ENCODE data around the gene HIGD1A. TPM values are rescaled to one million over a fixed set of nuclear protein-coding genes. Genes with fewer than 3 reads are reported as not detected.
A peak's percentile ranks its signal among the peaks of the same experiment; 100 is the strongest.

HIGD1A gene
- polyA plus RNA-seq, 1 experiment, result 225 TPM

GRCh38 chr3:42805141-42805821 is 991 bp upstream of the HIGD1A start:
- Histone ChIP-seq H3K27ac (ENCODE audit: low read depth, low read length) (no peak overlapping the region), H3K9me3 (ENCODE audit: control insufficient read depth, insufficient read depth, low read length) (peaks cover 3% of the 10 kb centered on the region; the same call in 1 of the 2 replicates), H3K4me3 (ENCODE audit: low read depth, low read length) (peak overlapping the region; percentile 23), H3K27me3 (ENCODE audit: control insufficient read depth, insufficient read depth, low read length) (peaks cover 4% of the 10 kb centered on the region)
- TF ChIP-seq CTCF (IDR thresholded peaks at IDR 0.05; ENCODE audit: low read depth, low read length), result no peak
- POLR2A ChIA-PET, result interaction anchor here (1.8 kb wide), 1 partner anchor 26 kb away, joined by 6 read pairs; no protein-coding TSS in a partner anchor
- CTCF ChIA-PET, result interaction anchor here (1.7 to 3.8 kb wide), 3 partner anchors 25 to 34 kb away, joined by 4 to 15 read pairs (median 10); no protein-coding TSS in a partner anchor
- DNase-seq (ENCODE audit: low read depth, low spot score), result no peak

GRCh38 chr3:42804831-42805132 is 492 bp upstream of the HIGD1A start:
- CTCF ChIA-PET, result interaction anchor here (1.7 to 3.8 kb wide), 2 partner anchors 25 to 27 kb away, joined by 4 to 15 read pairs; no protein-coding TSS in a partner anchor
- H3K27ac ChIP-seq (ENCODE audit: low read depth, low read length), result no peak overlapping the region
- peaks cover 3% of the 10 kb centered on the region; the same call in 1 of the 2 replicates for H3K9me3 ChIP-seq (ENCODE audit: control insufficient read depth, insufficient read depth, low read length)
- POLR2A ChIA-PET, result interaction anchor here (1.8 kb wide), 1 partner anchor 25 kb away, joined by 6 read pairs; no protein-coding TSS in a partner anchor
- no peak for TF ChIP-seq CTCF (IDR thresholded peaks at IDR 0.05; ENCODE audit: low read depth, low read length)
- peak overlapping the region; percentile 85 for H3K4me3 ChIP-seq (ENCODE audit: low read depth, low read length)
- H3K27me3 ChIP-seq (ENCODE audit: control insufficient read depth, insufficient read depth, low read length), result peaks cover 4% of the 10 kb centered on the region
- no peak for DNase-seq (ENCODE audit: low read depth, low spot score)

GRCh38 chr3:42803414-42804105 is 730 bp downstream of the HIGD1A start:
- Histone ChIP-seq H3K27me3 (ENCODE audit: control insufficient read depth, insufficient read depth, low read length) (peaks cover 4% of the 10 kb centered on the region), H3K9me3 (ENCODE audit: control insufficient read depth, insufficient read depth, low read length) (peaks cover 3% of the 10 kb centered on the region; the same call in 1 of the 2 replicates), H3K4me3 (ENCODE audit: low read depth, low read length) (peak overlapping the region; percentile 85), H3K27ac (ENCODE audit: low read depth, low read length) (peak overlapping the region; percentile 85)
- CTCF ChIA-PET, result interaction anchor here (0.7 to 1.1 kb wide), 4 partner anchors 13 to 36 kb away, joined by 3 to 5 read pairs (median 4); no protein-coding TSS in a partner anchor
- POLR2A ChIA-PET, result interaction anchor here (0.5 to 0.6 kb wide), 3 partner anchors 15 to 1193 kb away, joined by 3 to 4 read pairs (median 3); no protein-coding TSS in a partner anchor
- no peak for DNase-seq (ENCODE audit: low read depth, low spot score)
- no peak for TF ChIP-seq CTCF (IDR thresholded peaks at IDR 0.05; ENCODE audit: low read depth, low read length)

- Histone ChIP-seq H3K27ac (ENCODE audit: low read depth, low read length) (no peak overlapping the region), H3K9me3 (ENCODE audit: control insufficient read depth, insufficient read depth, low read length) (peaks cover 3% of the 10 kb centered on the region; the same call in 1 of the 2 replicates), H3K27me3 (ENCODE audit: control insufficient read depth, insufficient read depth, low read length) (peaks cover 4% of the 10 kb centered on the region), H3K4me3 (ENCODE audit: low read depth, low read length) (peak overlapping the region; percentile 85)
- POLR2A ChIA-PET, result interaction anchor here (0.6 kb wide), 1 partner anchor 14 kb away, joined by 3 read pairs; no protein-coding TSS in a partner anchor
- CTCF ChIA-PET, result interaction anchor here (0.7 to 1.1 kb wide), 2 partner anchors 18 to 36 kb away, joined by 4 read pairs; no protein-coding TSS in a partner anchor
- DNase-seq (ENCODE audit: low read depth, low spot score), result no peak
- no peak for TF ChIP-seq CTCF (IDR thresholded peaks at IDR 0.05; ENCODE audit: low read depth, low read length)
These were observed 1.3 kb downstream of the HIGD1A start for GRCh38 chr3:42802876-42803413.

All from AG04450 (cell line).